WTC11 (cell line): Measurements from ENCODE around the gene CD19. TPM values are rescaled to one million over a fixed set of nuclear protein-coding genes. Genes with fewer than 3 reads are reported as not detected.

Source experiments
- ATAC-seq: fragments of 200-7000 bp; cut with Tn5 transposase; 2 replicates; pipeline ENCODE4 v1.10.0; 2021; ENCODE audit warnings: mild to moderate bottlenecking, moderate library complexity
- CTCF ChIA-PET: fragments of 300-600 bp; sonication (Branson Sonifier 250); formaldehyde crosslinking; loops from one replicate; lab custom pipeline; 2021; ENCODE audit warnings: antibody characterized with exemption; lab: Charles Lee
- POLR2A ChIA-PET: fragments of 350-600 bp; sonication (Branson Sonifier 250); formaldehyde crosslinking; loops from one replicate; lab custom pipeline; 2021; ENCODE audit warnings: antibody characterized with exemption; lab: Charles Lee
- DNase-seq: peaks from one replicate; pipeline ENCODE4 v3.0.0; 2021; ENCODE audit warnings: low spot score
- H3K27ac Mint-ChIP-seq: 2 replicates; pipeline ENCODE4 v1.8.0; 2021; ENCODE audit warnings: mixed read lengths
- H3K27me3 Mint-ChIP-seq: 2 replicates; pipeline ENCODE4 v1.8.0; 2021; ENCODE audit warnings: low read depth, mild to moderate bottlenecking, moderate library complexity, mixed read lengths
- H3K36me3 Mint-ChIP-seq: 2 replicates; pipeline ENCODE4 v1.8.0; 2021; ENCODE audit warnings: mixed read lengths
- H3K4me1 Mint-ChIP-seq: 2 replicates; pipeline ENCODE4 v1.8.0; 2022; ENCODE audit warnings: mixed read lengths
- H3K4me3 Mint-ChIP-seq: 2 replicates; pipeline ENCODE4 v1.8.0; 2021; ENCODE audit warnings: mild to moderate bottlenecking, moderate library complexity, mixed read lengths
- H3K9me3 Mint-ChIP-seq: 2 replicates; pipeline ENCODE4 v1.8.0; 2021; ENCODE audit warnings: mixed read lengths
- CBFB ChIP-seq: sonication (generic); formaldehyde crosslinking; IDR thresholded peaks from 2 replicates; pipeline ENCODE4 v1.8.1; 2022; ENCODE audit warnings: mild to moderate bottlenecking, low read depth, missing genetic modification reagents
- CREB1 ChIP-seq: sonication (generic); formaldehyde crosslinking; IDR thresholded peaks from 2 replicates; pipeline ENCODE4 v1.8.0; 2023; ENCODE audit warnings: mild to moderate bottlenecking, missing genetic modification reagents
- EMX1 ChIP-seq: fragments of 250-450 bp; sonication (Bioruptor Pico); IDR thresholded peaks from 2 replicates; pipeline ENCODE4 v1.8.0; 2021; ENCODE audit warnings: mild to moderate bottlenecking
- FOXJ3 ChIP-seq: sonication (generic); formaldehyde crosslinking; IDR thresholded peaks from 2 replicates; pipeline ENCODE4 v1.9.0; 2021; ENCODE audit warnings: missing genetic modification reagents, mild to moderate bottlenecking, borderline replicate concordance
- GABPB1 ChIP-seq: sonication (generic); formaldehyde crosslinking; IDR thresholded peaks from 2 replicates; pipeline ENCODE4 v1.8.1; 2023; ENCODE audit warnings: mild to moderate bottlenecking, missing genetic modification reagents
- IRF2 ChIP-seq: sonication (generic); formaldehyde crosslinking; IDR thresholded peaks from 2 replicates; pipeline ENCODE4 v1.8.0; 2022; ENCODE audit warnings: low read depth, missing genetic modification reagents, borderline replicate concordance
- MXD4 ChIP-seq: fragments of 250-450 bp; sonication (Bioruptor Pico); IDR thresholded peaks from 2 replicates; pipeline ENCODE4 v1.8.0; 2021; ENCODE audit warnings: mild to moderate bottlenecking, moderate library complexity, borderline replicate concordance
- PRRX2 ChIP-seq: fragments of 250-450 bp; sonication (Bioruptor Pico); IDR thresholded peaks from 2 replicates; pipeline ENCODE4 v1.8.0; 2021; ENCODE audit warnings: mild to moderate bottlenecking
- RORB ChIP-seq: fragments of 250-450 bp; sonication (Bioruptor Pico); IDR thresholded peaks from 2 replicates; pipeline ENCODE4 v1.9.0; 2021; ENCODE audit warnings: mild to moderate bottlenecking
- ZNF416 ChIP-seq: fragments of 250-450 bp; sonication (Bioruptor Pico); IDR thresholded peaks from 2 replicates; pipeline ENCODE4 v1.9.0; 2021; ENCODE audit warnings: mild to moderate bottlenecking, inconsistent platforms
- ZNF423 ChIP-seq: fragments of 250-450 bp; sonication (Bioruptor Pico); IDR thresholded peaks from 2 replicates; pipeline ENCODE4 v2.1.2; 2022; ENCODE audit warnings: mild to moderate bottlenecking, moderate library complexity
- ZNF671 ChIP-seq: fragments of 250-450 bp; sonication (Bioruptor Pico); IDR thresholded peaks from 2 replicates; pipeline ENCODE4 v1.8.0; 2021; ENCODE audit warnings: mild to moderate bottlenecking
- total RNA-seq: library from RNA; stranded (reverse); gene quantifications from 3 replicates; pipeline ENCODE4 v1.2.3, GENCODE V29; 2021
- TF ChIP-seq, protein P1 (sequence below): sonication (generic); formaldehyde crosslinking; IDR thresholded peaks from 2 replicates; pipeline ENCODE4 v1.8.0; 2023; ENCODE audit warnings: missing genetic modification reagents
- TF ChIP-seq, protein P2 (sequence below): fragments of 200-600 bp; IDR thresholded peaks from 2 replicates; pipeline ENCODE4 v1.8.0; 2022; ENCODE audit warnings: antibody characterized with exemption
- TF ChIP-seq, protein P3 (sequence below): sonication (generic); formaldehyde crosslinking; IDR thresholded peaks from 2 replicates; pipeline ENCODE4 v1.8.1; 2023; ENCODE audit warnings: mild to moderate bottlenecking, missing genetic modification reagents
- TF ChIP-seq, protein P4 (sequence below): sonication (generic); formaldehyde crosslinking; conservative IDR thresholded peaks from 2 replicates; pipeline ENCODE4 v1.8.1; 2023; ENCODE audit warnings: mild to moderate bottlenecking, low read depth, missing genetic modification reagents, moderate library complexity
- TF ChIP-seq, protein P5 (sequence below): fragments of 250-450 bp; sonication (Bioruptor Pico); IDR thresholded peaks from 2 replicates; pipeline ENCODE4 v1.9.0; 2021; ENCODE audit warnings: moderate library complexity, mild to moderate bottlenecking, inconsistent platforms, borderline replicate concordance
- TF ChIP-seq, protein P6 (sequence below): sonication (generic); formaldehyde crosslinking; IDR thresholded peaks from 2 replicates; pipeline ENCODE4 v1.8.1; 2023; ENCODE audit warnings: mild to moderate bottlenecking, missing genetic modification reagents, moderate library complexity

Gene CD19
- total RNA-seq, 1 experiment from 2014 or later, result 0.90 TPM

DNA sequence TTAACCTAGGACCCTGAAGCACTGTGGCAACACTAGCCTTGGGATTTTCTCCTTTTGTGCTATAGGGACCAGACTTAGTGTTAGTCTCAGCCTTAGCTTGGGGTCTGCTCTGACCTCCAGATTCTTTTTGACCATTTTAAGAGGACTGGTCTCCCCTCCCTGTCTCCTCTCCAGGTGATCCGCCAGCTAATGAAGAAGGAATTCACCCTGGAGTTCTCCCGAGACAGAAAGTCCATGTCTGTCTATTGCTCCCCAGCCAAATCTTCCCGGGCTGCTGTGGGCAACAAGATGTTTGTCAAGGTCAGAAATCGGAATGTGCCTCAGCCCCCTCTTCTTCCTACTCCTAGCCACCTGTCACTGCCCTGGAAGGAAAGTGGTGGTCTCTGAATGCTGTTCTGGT, 33.9 kb upstream of the CD19 start (continued):
- TF ChIP-seq, protein P1, sequence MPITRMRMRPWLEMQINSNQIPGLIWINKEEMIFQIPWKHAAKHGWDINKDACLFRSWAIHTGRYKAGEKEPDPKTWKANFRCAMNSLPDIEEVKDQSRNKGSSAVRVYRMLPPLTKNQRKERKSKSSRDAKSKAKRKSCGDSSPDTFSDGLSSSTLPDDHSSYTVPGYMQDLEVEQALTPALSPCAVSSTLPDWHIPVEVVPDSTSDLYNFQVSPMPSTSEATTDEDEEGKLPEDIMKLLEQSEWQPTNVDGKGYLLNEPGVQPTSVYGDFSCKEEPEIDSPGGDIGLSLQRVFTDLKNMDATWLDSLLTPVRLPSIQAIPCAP, result no peak
- TF ChIP-seq ZNF423 (CRISPR knock-in tag), result no peak
- TF ChIP-seq, protein P2, sequence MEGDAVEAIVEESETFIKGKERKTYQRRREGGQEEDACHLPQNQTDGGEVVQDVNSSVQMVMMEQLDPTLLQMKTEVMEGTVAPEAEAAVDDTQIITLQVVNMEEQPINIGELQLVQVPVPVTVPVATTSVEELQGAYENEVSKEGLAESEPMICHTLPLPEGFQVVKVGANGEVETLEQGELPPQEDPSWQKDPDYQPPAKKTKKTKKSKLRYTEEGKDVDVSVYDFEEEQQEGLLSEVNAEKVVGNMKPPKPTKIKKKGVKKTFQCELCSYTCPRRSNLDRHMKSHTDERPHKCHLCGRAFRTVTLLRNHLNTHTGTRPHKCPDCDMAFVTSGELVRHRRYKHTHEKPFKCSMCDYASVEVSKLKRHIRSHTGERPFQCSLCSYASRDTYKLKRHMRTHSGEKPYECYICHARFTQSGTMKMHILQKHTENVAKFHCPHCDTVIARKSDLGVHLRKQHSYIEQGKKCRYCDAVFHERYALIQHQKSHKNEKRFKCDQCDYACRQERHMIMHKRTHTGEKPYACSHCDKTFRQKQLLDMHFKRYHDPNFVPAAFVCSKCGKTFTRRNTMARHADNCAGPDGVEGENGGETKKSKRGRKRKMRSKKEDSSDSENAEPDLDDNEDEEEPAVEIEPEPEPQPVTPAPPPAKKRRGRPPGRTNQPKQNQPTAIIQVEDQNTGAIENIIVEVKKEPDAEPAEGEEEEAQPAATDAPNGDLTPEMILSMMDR, result no peak
- TF ChIP-seq ZNF416 (CRISPR knock-in tag), result no peak
- TF ChIP-seq, protein P3, sequence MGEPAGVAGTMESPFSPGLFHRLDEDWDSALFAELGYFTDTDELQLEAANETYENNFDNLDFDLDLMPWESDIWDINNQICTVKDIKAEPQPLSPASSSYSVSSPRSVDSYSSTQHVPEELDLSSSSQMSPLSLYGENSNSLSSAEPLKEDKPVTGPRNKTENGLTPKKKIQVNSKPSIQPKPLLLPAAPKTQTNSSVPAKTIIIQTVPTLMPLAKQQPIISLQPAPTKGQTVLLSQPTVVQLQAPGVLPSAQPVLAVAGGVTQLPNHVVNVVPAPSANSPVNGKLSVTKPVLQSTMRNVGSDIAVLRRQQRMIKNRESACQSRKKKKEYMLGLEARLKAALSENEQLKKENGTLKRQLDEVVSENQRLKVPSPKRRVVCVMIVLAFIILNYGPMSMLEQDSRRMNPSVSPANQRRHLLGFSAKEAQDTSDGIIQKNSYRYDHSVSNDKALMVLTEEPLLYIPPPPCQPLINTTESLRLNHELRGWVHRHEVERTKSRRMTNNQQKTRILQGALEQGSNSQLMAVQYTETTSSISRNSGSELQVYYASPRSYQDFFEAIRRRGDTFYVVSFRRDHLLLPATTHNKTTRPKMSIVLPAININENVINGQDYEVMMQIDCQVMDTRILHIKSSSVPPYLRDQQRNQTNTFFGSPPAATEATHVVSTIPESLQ (CRISPR knock-in tag), result no peak
- TF ChIP-seq, protein P4, sequence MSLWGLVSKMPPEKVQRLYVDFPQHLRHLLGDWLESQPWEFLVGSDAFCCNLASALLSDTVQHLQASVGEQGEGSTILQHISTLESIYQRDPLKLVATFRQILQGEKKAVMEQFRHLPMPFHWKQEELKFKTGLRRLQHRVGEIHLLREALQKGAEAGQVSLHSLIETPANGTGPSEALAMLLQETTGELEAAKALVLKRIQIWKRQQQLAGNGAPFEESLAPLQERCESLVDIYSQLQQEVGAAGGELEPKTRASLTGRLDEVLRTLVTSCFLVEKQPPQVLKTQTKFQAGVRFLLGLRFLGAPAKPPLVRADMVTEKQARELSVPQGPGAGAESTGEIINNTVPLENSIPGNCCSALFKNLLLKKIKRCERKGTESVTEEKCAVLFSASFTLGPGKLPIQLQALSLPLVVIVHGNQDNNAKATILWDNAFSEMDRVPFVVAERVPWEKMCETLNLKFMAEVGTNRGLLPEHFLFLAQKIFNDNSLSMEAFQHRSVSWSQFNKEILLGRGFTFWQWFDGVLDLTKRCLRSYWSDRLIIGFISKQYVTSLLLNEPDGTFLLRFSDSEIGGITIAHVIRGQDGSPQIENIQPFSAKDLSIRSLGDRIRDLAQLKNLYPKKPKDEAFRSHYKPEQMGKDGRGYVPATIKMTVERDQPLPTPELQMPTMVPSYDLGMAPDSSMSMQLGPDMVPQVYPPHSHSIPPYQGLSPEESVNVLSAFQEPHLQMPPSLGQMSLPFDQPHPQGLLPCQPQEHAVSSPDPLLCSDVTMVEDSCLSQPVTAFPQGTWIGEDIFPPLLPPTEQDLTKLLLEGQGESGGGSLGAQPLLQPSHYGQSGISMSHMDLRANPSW (CRISPR knock-in tag), result no peak
- TF ChIP-seq, protein P5, sequence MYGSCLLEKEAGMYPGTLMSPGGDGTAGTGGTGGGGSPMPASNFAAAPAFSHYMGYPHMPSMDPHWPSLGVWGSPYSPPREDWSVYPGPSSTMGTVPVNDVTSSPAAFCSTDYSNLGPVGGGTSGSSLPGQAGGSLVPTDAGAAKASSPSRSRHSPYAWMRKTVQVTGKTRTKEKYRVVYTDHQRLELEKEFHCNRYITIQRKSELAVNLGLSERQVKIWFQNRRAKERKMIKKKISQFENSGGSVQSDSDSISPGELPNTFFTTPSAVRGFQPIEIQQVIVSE, result no peak
- TF ChIP-seq RORB (CRISPR knock-in tag), result no peak
- TF ChIP-seq MXD4, result no peak
- TF ChIP-seq FOXJ3 (CRISPR knock-in tag), result no peak
- TF ChIP-seq, protein P6, sequence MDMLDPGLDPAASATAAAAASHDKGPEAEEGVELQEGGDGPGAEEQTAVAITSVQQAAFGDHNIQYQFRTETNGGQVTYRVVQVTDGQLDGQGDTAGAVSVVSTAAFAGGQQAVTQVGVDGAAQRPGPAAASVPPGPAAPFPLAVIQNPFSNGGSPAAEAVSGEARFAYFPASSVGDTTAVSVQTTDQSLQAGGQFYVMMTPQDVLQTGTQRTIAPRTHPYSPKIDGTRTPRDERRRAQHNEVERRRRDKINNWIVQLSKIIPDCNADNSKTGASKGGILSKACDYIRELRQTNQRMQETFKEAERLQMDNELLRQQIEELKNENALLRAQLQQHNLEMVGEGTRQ (CRISPR knock-in tag), result no peak
- TF ChIP-seq PRRX2 (CRISPR knock-in tag), result no peak
- no peak for TF ChIP-seq EMX1 (CRISPR knock-in tag)
- no peak for TF ChIP-seq ZNF671 (CRISPR knock-in tag)
- TF ChIP-seq CBFB (CRISPR knock-in tag), result no peak

DNA sequence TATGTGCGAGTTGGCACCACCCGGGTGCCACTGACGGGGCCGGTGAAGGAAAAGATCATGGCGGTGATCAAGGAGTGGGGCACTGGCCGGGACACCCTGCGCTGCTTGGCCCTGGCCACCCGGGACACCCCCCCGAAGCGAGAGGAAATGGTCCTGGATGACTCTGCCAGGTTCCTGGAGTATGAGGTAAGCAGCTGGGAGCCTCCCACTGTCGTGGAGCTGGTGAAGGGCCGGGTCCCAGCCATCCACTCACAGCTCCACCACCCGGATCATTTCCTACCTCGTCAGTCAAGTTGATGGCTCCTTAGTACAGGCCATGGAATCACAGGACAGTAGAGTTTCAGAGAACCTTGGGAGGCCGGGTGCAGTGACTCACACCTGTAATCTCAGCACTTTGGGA, 33.5 kb upstream of the CD19 start:
- ATAC-seq, result no peak
- H3K27ac Mint-ChIP-seq, result no peak overlapping the region; the same call in 1 of the 2 replicates
- no peak overlapping the region for H3K4me3 Mint-ChIP-seq
- no peaks in the 10 kb centered on the region for H3K4me1 Mint-ChIP-seq
- no peaks in the 10 kb centered on the region for H3K36me3 Mint-ChIP-seq
- no peaks in the 10 kb centered on the region for H3K9me3 Mint-ChIP-seq
- TF ChIP-seq IRF2 (CRISPR knock-in tag), result no peak
- no peaks in the 10 kb centered on the region for H3K27me3 Mint-ChIP-seq
- ChIA-PET CTCF (no interaction called here), POLR2A (interaction anchor here (1.1 kb wide), 1 partner anchor 26 kb away, joined by 3 read pairs; no protein-coding TSS in a partner anchor)
- no peak for DNase-seq

DNA sequence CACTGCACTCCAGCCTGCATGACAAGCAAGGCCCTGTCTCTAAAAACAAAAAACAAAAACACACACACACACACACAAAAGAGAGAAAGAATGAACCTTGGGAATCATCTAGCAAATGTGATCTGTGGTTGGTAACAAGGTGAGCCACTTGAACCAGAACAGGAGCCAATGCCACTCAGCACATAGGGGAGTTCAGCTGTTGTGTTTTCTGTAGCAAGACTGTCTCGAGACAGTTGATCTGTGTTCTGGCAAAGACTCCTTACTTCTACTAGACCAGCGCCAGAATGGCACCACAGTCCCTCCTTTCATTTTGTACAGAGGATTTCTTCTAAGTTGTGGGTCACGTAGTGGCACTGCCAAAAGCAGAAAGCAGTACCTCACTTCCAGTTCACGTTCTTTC, 32.8 kb upstream of the CD19 start:
- H3K27me3 Mint-ChIP-seq, result no peaks in the 10 kb centered on the region
- H3K9me3 Mint-ChIP-seq, result no peaks in the 10 kb centered on the region
- no peak for DNase-seq
- no peak overlapping the region for H3K4me3 Mint-ChIP-seq
- no peaks in the 10 kb centered on the region for H3K36me3 Mint-ChIP-seq
- H3K27ac Mint-ChIP-seq, result no peak overlapping the region
- TF ChIP-seq CREB1 (no peak), GABPB1 (no peak)
- ChIA-PET CTCF (no interaction called here), POLR2A (interaction anchor here (1.1 kb wide), 1 partner anchor 25 kb away, joined by 3 read pairs; no protein-coding TSS in a partner anchor)
- ATAC-seq, result no peak
- H3K4me1 Mint-ChIP-seq, result no peaks in the 10 kb centered on the region
